Measurements from ENCODE around the gene NCAN. TPM values are rescaled to one million over a fixed set of nuclear protein-coding genes. Genes with fewer than 3 reads are reported as not detected.

NCAN gene
- total and polyA plus RNA-seq, 2 of the 4 experiments (the other 2 are of a cell fraction), result not detected

GRCh38 chr19:19262190-19263057 lies 50.7 kb downstream of the NCAN start:
- no TSS peak for BruUV-seq (replicated peaks)
- POLR2A ChIA-PET (ENCODE audit: unreplicated experiment), result no interaction called here
- in situ Hi-C loops (cut with MboI; ENCODE audit: low sequenced_read_pairs), result no loop called here

More at GRCh38 chr19:19262190-19263057, 50.7 kb downstream of the NCAN start:
- Histone ChIP-seq H4K20me1 (ENCODE audit: insufficient read depth, low read length) (no peaks in the 10 kb centered on the region), H3K36me3 (ENCODE audit: control insufficient read depth, insufficient read depth, low read length) (no peaks in the 10 kb centered on the region), H3K4me2 (ENCODE audit: low read depth, low read length) (no peak overlapping the region), H2BK15ac (ENCODE audit: low read depth, low read length) (no peak overlapping the region), H3K9me3 (ENCODE audit: control insufficient read depth, insufficient read depth, low read length) (peaks cover 4% of the 10 kb centered on the region), H3K9me1 (ENCODE audit: insufficient read depth, low read length) (no peaks in the 10 kb centered on the region), H3K27me3 (ENCODE audit: control insufficient read depth, insufficient read depth, low read length) (peaks cover 38% of the 10 kb centered on the region), H3K27ac (ENCODE audit: insufficient read depth, low read length) (no peak overlapping the region), H2AK5ac (ENCODE audit: low read depth, low read length) (no peak overlapping the region), H2BK5ac (ENCODE audit: low read depth, low read length, poor library complexity, severe bottlenecking) (no peak overlapping the region), H3K56ac (ENCODE audit: extremely low read depth, insufficient read depth, low read length) (no peak overlapping the region), H2AK9ac (replicated peaks; ENCODE audit: low read depth, low read length, poor library complexity) (no peak overlapping the region), H3K79me1 (ENCODE audit: low read depth in 1 of 2, low read length in 2 of 2) (no peaks in the 10 kb centered on the region), H3K23ac (ENCODE audit: low read depth, low read length) (no peak overlapping the region), H3K4me1 (ENCODE audit: control insufficient read depth, insufficient read depth, low read length) (0 out of 2 replicates have a peak, but pooled peaks cover 2% of the 10 kb centered on the region), H3K14ac (replicated peaks; ENCODE audit: low read depth, low read length) (no peak overlapping the region), H4K91ac (ENCODE audit: insufficient read depth, low read depth, low read length) (no peak overlapping the region), H3K9ac (ENCODE audit: low read depth, low read length) (no peak overlapping the region), H3K4me3 (ENCODE audit: insufficient read depth, low read depth, low read length) (no peak overlapping the region), H2BK120ac (ENCODE audit: low read depth, low read length) (no peak overlapping the region), H3K4ac (ENCODE audit: low read depth, low read length) (no peak overlapping the region), H4K5ac (ENCODE audit: low read depth, low read length) (no peak overlapping the region), H3K18ac (ENCODE audit: low read depth, low read length) (no peak overlapping the region), H4K8ac (ENCODE audit: low read depth in 2 of 2, low read length in 2 of 2) (no peak overlapping the region), H2BK20ac (ENCODE audit: low read depth, low read length) (no peak overlapping the region), H2AFZ (replicated peaks; ENCODE audit: low read length, poor library complexity) (no peak overlapping the region)
- no peak for TF ChIP-seq MXI1 (IDR thresholded peaks at IDR 0.05; ENCODE audit: borderline replicate concordance, low read depth, low read length)
- TF ChIP-seq MAZ (IDR thresholded peaks at IDR 0.05; ENCODE audit: borderline replicate concordance, low read depth, low read length), result no peak
- TF ChIP-seq BHLHE40 (IDR thresholded peaks at IDR 0.05; ENCODE audit: low read depth, low read length), result no peak
- no peak for TF ChIP-seq RCOR1 (IDR thresholded peaks at IDR 0.05; ENCODE audit: insufficient replicate concordance, low read length)
- TF ChIP-seq POLR2A (IDR thresholded peaks at IDR 0.05; ENCODE audit: low read depth, low read length), result no peak
- TF ChIP-seq, protein P1, sequence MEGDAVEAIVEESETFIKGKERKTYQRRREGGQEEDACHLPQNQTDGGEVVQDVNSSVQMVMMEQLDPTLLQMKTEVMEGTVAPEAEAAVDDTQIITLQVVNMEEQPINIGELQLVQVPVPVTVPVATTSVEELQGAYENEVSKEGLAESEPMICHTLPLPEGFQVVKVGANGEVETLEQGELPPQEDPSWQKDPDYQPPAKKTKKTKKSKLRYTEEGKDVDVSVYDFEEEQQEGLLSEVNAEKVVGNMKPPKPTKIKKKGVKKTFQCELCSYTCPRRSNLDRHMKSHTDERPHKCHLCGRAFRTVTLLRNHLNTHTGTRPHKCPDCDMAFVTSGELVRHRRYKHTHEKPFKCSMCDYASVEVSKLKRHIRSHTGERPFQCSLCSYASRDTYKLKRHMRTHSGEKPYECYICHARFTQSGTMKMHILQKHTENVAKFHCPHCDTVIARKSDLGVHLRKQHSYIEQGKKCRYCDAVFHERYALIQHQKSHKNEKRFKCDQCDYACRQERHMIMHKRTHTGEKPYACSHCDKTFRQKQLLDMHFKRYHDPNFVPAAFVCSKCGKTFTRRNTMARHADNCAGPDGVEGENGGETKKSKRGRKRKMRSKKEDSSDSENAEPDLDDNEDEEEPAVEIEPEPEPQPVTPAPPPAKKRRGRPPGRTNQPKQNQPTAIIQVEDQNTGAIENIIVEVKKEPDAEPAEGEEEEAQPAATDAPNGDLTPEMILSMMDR (conservative IDR thresholded peaks at IDR 0.05; ENCODE audit: low read depth, low read length), result no peak
- TF ChIP-seq RFX5 (IDR thresholded peaks at IDR 0.05; ENCODE audit: low read depth, low read length), result no peak
- no peak for TF ChIP-seq SMC3 (IDR thresholded peaks at IDR 0.05; ENCODE audit: low read depth, low read length)
- no peak for TF ChIP-seq MAFK (IDR thresholded peaks at IDR 0.05; ENCODE audit: low read depth, low read length)
- peak; percentile 24; the same call in 1 of the 2 replicates for ATAC-seq (ENCODE audit: low read depth)
- CTCF ChIA-PET, result no interaction called here
- WGBS, 2 experiments (ENCODE audit: extremely low coverage in 2 of 2, insufficient read length in 1 of 2), result 8% methylated on average over 15 of the region's 31 CpGs; no CpG with 5 or more reads in 1 of the 2 experiments
- no peak for DNase-seq
- intact Hi-C loops (cut with micrococcal nuclease), result no loop called here
- dilution Hi-C loops (cut with HindIII; ENCODE audit: low sequenced_read_pairs, unreplicated experiment), result no loop called here
